ENCODE measurements around the gene AOC2.

AOC2 gene

DNA sequence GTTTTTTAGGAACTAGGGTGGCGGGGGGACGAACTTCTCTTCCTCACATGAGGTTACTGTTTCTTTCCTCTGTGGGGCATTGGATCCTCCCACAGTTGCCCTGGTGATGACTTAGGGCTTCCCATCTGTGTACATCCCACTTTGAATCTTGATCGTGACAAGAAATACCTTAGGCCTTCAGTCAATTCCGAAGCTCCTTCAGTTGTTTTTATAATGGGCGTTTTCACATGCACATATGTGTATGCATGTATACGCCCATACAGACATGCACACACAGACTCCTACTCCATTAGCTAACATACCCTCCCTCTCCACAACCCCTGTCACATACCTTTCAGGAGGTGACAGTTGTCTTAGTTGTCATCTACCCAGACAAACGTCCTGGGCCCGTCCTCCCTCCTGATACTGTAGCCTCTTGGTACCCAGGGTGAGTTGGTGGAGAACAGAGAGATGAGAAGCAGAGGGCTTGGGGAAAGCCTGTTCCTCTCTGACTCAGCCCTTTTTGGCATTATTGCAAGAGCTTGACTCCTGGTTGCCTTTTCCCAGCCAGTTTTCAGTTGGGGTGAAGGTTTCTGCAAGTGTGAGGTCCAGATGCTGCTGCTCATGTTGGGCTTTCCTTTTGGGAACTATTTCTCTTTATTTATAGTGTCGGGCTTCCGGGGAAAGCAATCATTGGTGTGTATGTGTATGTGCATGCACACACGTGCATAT is 2.2 kb upstream of the AOC2 start:
- Histone ChIP-seq H3K9ac (peak overlapping the region in 5 of 11 experiments; percentile 12 to 38 (median 22); a peak in 6 of 22 replicates), H3K27ac (no peak overlapping the region), H3K36me3 (peaks cover 81 to 97% (median 89%) of the 10 kb centered on the region in 11 experiments), H3K4me1 (peaks cover 0 to 42% (median 11%) of the 10 kb centered on the region in 10 experiments; a peak in 10 of 20 replicates), H3K9me3 (replicated peaks in 1 of 11) (no peaks in the 10 kb centered on the region), H3K4me2 (no peak overlapping the region), H4K20me1 (peaks cover 0 to 100% (median 87%) of the 10 kb centered on the region in 11 experiments; a peak in 19 of 22 replicates), H3K4me3 (no peak overlapping the region), H3K27me3 (no peaks in the 10 kb centered on the region)
- no peak for TF ChIP-seq Cebpa-rat (IDR thresholded peaks at IDR 0.05)

DNA sequence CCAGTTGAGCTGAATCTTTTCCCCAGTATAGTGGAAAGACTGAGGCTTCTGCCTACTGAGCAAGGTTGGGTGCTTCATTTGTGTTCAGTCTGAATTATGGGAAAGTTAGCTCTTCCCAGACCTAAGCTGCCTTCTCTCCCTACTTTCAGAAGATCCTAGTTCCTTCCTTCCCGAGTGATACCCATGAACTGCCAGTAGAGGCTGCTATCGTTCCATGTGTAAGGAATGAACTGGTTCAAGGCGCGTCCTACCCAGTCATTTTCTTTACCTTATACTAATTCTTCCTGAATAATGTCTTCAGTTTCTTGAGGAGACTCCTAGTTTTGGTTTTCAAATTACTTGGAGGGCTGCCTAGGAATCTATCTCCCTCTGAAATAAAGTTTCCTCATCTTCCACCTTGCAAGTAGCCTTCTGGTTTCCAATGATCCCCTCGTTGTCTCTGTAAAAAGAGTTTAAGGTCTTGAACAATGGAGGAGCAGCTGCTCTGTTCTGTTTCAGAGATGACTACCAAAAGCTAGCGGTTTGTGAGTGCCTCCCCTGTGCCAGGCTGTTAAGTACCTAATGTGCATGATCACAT is 934 bp upstream of the AOC2 start:
- no peaks in the 10 kb centered on the region for H3K9me3 ChIP-seq (replicated peaks in 1 of 11)
- no peak overlapping the region for H3K27ac ChIP-seq
- H3K36me3 ChIP-seq, result peaks cover 68 to 84% (median 76%) of the 10 kb centered on the region in 11 experiments
- H3K4me3 ChIP-seq, result no peak overlapping the region
- H4K20me1 ChIP-seq, result peaks cover 0 to 96% (median 80%) of the 10 kb centered on the region in 11 experiments; a peak in 19 of 22 replicates
- no peaks in the 10 kb centered on the region for H3K27me3 ChIP-seq
- no peak for TF ChIP-seq Cebpa-rat (IDR thresholded peaks at IDR 0.05)
- peak overlapping the region in 1 of 11 experiments; percentile 2; a peak in 1 of 22 replicates for H3K9ac ChIP-seq
- no peak overlapping the region for H3K4me2 ChIP-seq
- H3K4me1 ChIP-seq, result peaks cover 0 to 46% (median 11%) of the 10 kb centered on the region in 10 experiments; a peak in 10 of 20 replicates

- Histone ChIP-seq H3K9me3 (replicated peaks in 1 of 11) (no peaks in the 10 kb centered on the region), H3K27ac (no peak overlapping the region), H3K4me3 (no peak overlapping the region), H4K20me1 (peaks cover 0 to 85% (median 67%) of the 10 kb centered on the region in 11 experiments; a peak in 19 of 22 replicates), H3K27me3 (no peaks in the 10 kb centered on the region), H3K4me2 (peak overlapping the region in 2 of 11 experiments; percentile 33 to 49; a peak in 4 of 22 replicates), H3K9ac (peak overlapping the region in 1 of 11 experiments; percentile 8; a peak in 1 of 22 replicates), H3K4me1 (peaks cover 0 to 56% (median 18%) of the 10 kb centered on the region in 10 experiments; a peak in 12 of 20 replicates), H3K36me3 (peaks cover 53 to 69% (median 61%) of the 10 kb centered on the region in 11 experiments)
- TF ChIP-seq Cebpa-rat (IDR thresholded peaks at IDR 0.05), result no peak
Observed at GRCh38 chr17:42844761-42845555, 578 bp downstream of the AOC2 start.

DNA sequence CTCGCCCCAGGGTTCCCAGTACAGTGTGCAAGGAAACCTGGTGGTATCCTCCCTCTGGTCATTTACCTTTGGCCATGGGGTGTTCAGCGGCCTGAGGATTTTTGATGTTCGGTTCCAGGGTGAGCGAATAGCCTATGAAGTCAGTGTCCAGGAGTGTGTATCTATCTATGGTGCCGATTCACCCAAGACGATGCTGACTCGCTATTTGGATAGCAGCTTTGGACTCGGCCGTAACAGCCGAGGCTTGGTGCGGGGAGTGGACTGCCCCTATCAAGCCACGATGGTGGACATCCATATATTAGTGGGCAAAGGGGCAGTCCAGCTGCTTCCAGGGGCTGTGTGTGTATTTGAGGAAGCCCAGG is 1.2 kb downstream of the AOC2 start:
- Histone ChIP-seq H3K9me3 (replicated peaks in 1 of 11) (no peaks in the 10 kb centered on the region), H3K4me1 (peaks cover 0 to 60% (median 22%) of the 10 kb centered on the region in 10 experiments; a peak in 12 of 20 replicates), H4K20me1 (peaks cover 0 to 79% (median 62%) of the 10 kb centered on the region in 11 experiments; a peak in 19 of 22 replicates), H3K9ac (peak overlapping the region in 3 of 11 experiments; percentile 8 to 47 (median 24); a peak in 2 of 22 replicates), H3K27me3 (no peaks in the 10 kb centered on the region), H3K27ac (peak overlapping the region in 1 of 11 experiments; percentile 15; a peak in 1 of 22 replicates), H3K36me3 (peaks cover 47 to 63% (median 55%) of the 10 kb centered on the region in 11 experiments), H3K4me2 (peak overlapping the region in 5 of 11 experiments; percentile 10 to 49 (median 18); a peak in 7 of 22 replicates), H3K4me3 (no peak overlapping the region)
- TF ChIP-seq Cebpa-rat (IDR thresholded peaks at IDR 0.05), result no peak

DNA sequence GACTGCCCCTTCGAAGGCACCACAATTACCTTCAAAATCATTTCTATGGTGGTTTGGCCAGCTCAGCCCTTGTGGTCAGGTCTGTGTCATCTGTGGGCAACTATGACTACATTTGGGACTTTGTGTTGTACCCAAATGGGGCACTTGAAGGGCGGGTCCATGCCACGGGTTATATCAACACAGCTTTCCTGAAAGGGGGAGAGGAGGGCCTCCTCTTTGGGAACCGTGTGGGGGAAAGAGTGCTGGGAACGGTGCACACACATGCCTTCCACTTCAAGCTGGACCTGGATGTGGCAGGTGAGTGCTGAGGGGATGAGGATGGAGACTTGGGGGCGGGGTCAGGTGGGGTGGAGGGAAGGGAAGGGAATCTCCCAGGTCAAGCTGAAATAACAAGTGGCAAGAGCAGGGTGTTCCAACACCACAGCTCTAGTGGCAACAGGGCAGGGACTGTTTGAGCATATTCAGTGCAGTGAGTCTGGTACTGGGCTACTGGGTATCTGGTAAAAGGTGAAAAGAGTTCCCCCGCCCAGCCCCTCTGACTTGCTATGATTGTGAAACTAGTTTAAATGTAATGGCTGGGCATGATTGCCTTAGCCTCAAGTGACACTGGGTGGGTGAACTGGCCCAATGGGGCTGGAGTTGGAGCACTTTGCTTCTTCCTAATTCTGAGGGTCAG is 1.7 kb downstream of the AOC2 start:
- Histone ChIP-seq H3K36me3 (peaks cover 42 to 58% (median 50%) of the 10 kb centered on the region in 11 experiments), H3K27me3 (no peaks in the 10 kb centered on the region), H3K4me2 (peak overlapping the region in 5 of 11 experiments; percentile 10 to 49 (median 18); a peak in 7 of 22 replicates), H3K4me3 (no peak overlapping the region), H3K9ac (peak overlapping the region in 3 of 11 experiments; percentile 17 to 47 (median 24); a peak in 2 of 22 replicates), H3K9me3 (replicated peaks in 1 of 11) (no peaks in the 10 kb centered on the region), H3K27ac (peak overlapping the region in 2 of 11 experiments; percentile 15 to 20; a peak in 2 of 22 replicates), H4K20me1 (peaks cover 0 to 74% (median 57%) of the 10 kb centered on the region in 11 experiments; a peak in 19 of 22 replicates), H3K4me1 (peaks cover 0 to 60% (median 22%) of the 10 kb centered on the region in 10 experiments; a peak in 12 of 20 replicates)
- TF ChIP-seq Cebpa-rat (IDR thresholded peaks at IDR 0.05), result no peak

DNA sequence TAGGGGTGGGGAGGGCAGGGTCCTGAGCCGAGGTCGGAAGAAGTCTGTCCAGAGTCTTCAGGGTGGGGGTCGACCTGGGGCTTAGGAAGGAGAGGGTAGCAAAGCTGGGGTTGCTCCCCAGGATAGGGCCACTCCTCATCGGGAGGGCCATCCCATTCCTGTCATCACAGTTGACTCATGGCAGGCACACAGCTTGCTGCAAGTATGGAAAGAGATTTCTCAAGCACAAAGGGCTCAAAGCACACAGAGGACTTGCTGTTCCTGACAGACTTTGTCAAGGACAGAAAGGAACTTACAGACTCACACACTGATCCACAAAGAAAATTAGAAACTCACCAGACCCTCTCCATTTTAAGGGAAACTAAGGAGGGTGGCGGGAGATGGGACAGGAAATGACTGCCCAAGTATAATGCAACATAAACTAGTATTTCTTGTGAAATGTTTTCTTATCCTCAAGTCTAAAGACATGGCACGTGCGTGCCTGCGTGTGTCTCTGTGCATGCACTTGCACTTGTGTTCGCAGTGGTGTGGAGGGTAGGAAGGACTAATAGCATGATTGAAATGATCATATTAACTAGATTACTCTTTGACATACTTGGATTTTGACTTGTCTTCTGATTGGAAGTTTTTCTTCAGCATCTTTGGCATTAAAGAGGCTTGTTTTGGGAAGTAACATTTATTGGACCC is 2.4 kb downstream of the AOC2 start:
- peaks cover 0 to 67% (median 52%) of the 10 kb centered on the region in 11 experiments; a peak in 19 of 22 replicates for H4K20me1 ChIP-seq
- H3K9ac ChIP-seq, result peak overlapping the region in 2 of 11 experiments; percentile 8 to 17; a peak in 1 of 22 replicates
- no peaks in the 10 kb centered on the region for H3K9me3 ChIP-seq (replicated peaks in 1 of 11)
- H3K27ac ChIP-seq, result peak overlapping the region in 2 of 11 experiments; percentile 15 to 20; a peak in 2 of 22 replicates
- no peaks in the 10 kb centered on the region for H3K27me3 ChIP-seq
- no peak for TF ChIP-seq Cebpa-rat (IDR thresholded peaks at IDR 0.05)
- no peak overlapping the region for H3K4me3 ChIP-seq
- H3K4me1 ChIP-seq, result peaks cover 0 to 59% (median 22%) of the 10 kb centered on the region in 10 experiments; a peak in 12 of 20 replicates
- H3K36me3 ChIP-seq, result peaks cover 35 to 51% (median 43%) of the 10 kb centered on the region in 11 experiments
- H3K4me2 ChIP-seq, result peak overlapping the region in 4 of 11 experiments; percentile 6 to 49 (median 22); a peak in 4 of 22 replicates

GRCh38 chr17:42848093-42848492 is 3.7 kb downstream of the AOC2 start:
- Histone ChIP-seq H3K9ac (no peak overlapping the region), H3K36me3 (peaks cover 22 to 38% (median 29%) of the 10 kb centered on the region in 11 experiments), H3K9me3 (replicated peaks in 1 of 11) (no peaks in the 10 kb centered on the region), H3K4me3 (no peak overlapping the region), H4K20me1 (peaks cover 0 to 54% (median 38%) of the 10 kb centered on the region in 11 experiments; a peak in 17 of 22 replicates), H3K27ac (no peak overlapping the region), H3K27me3 (no peaks in the 10 kb centered on the region), H3K4me1 (peaks cover 0 to 57% (median 22%) of the 10 kb centered on the region in 10 experiments; a peak in 12 of 20 replicates), H3K4me2 (no peak overlapping the region)
- TF ChIP-seq Cebpa-rat (IDR thresholded peaks at IDR 0.05), result no peak

Data from BLaER1 treated with 17β-estradiol and CSF1 and Interleukin-3, amounts not matched to agents 10 nM and 100 nM (cell line).